GM19328 (cell line): Measurements from ENCODE around the gene ADARB1.

ENCODE experiments used
- ATAC-seq: cut with Tn5 transposase; IDR thresholded peaks from one replicate; pipeline ENCODE4 v1.9.1; 2021; ENCODE audit warnings: mild to moderate bottlenecking, moderate library complexity; ENCODE audit not compliant: unreplicated experiment

Gene ADARB1

GRCh38 chr21:45054927-45055612, 19.3 kb upstream of the ADARB1 start:
- no peak for ATAC-seq

GRCh38 chr21:45055861-45056260, 18.5 kb upstream of the ADARB1 start:
- ATAC-seq = no peak

- ATAC-seq = no peak
Observed at GRCh38 chr21:45056296-45056904, 18.0 kb upstream of the ADARB1 start.

GRCh38 chr21:45056917-45057560, 17.3 kb upstream of the ADARB1 start:
- ATAC-seq = no peak

- no peak for ATAC-seq
Observed at GRCh38 chr21:45057886-45058285, 16.5 kb upstream of the ADARB1 start.

- ATAC-seq = no peak
Observed at GRCh38 chr21:45059121-45059520, 15.3 kb upstream of the ADARB1 start.

GRCh38 chr21:45060089-45060488, 14.3 kb upstream of the ADARB1 start:
- no peak for ATAC-seq

- no peak for ATAC-seq
Observed at GRCh38 chr21:45060675-45061311, 13.6 kb upstream of the ADARB1 start.

- ATAC-seq = no peak
Observed at GRCh38 chr21:45064091-45064490, 10.3 kb upstream of the ADARB1 start.

- no peak for ATAC-seq
Observed at GRCh38 chr21:45064618-45065399, 9.6 kb upstream of the ADARB1 start.

GRCh38 chr21:45067462-45068285, 6.7 kb upstream of the ADARB1 start:
- ATAC-seq = no peak

- no peak for ATAC-seq
Observed at GRCh38 chr21:45069085-45069484, 5.3 kb upstream of the ADARB1 start.

- ATAC-seq = no peak
Observed at GRCh38 chr21:45069711-45070110, 4.7 kb upstream of the ADARB1 start.

- ATAC-seq = no peak
Observed at GRCh38 chr21:45071078-45071873, 3.1 kb upstream of the ADARB1 start.

GRCh38 chr21:45071874-45072737, 2.3 kb upstream of the ADARB1 start:
- ATAC-seq = no peak

GRCh38 chr21:45072738-45073300, 1.6 kb upstream of the ADARB1 start:
- ATAC-seq = no peak

GRCh38 chr21:45073301-45074047, 906 bp upstream of the ADARB1 start:
- ATAC-seq = no peak
